ENCODE data around the gene MCM3AP.

DNA sequence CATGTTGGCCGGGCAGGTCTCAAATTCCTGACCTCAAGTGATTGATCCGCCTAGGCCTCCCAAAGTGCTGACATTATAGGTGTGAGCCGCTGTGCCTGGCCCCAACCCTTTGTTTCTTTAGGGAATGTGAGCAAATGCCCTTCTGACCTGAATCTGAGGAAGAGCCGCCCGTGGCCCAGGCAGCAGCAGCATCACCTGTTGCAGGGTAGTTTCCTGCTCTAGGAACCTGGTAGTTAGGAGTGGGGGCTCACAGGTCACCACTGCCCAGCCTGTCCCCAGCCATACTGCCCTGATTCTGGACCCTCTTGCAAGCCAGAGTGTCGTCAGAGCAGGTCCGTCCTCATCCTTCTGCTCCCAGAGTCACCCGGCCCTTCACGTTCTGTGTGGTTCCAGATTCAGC lies 13.8 kb upstream of the MCM3AP start:
- TF ChIP-seq, protein P1, sequence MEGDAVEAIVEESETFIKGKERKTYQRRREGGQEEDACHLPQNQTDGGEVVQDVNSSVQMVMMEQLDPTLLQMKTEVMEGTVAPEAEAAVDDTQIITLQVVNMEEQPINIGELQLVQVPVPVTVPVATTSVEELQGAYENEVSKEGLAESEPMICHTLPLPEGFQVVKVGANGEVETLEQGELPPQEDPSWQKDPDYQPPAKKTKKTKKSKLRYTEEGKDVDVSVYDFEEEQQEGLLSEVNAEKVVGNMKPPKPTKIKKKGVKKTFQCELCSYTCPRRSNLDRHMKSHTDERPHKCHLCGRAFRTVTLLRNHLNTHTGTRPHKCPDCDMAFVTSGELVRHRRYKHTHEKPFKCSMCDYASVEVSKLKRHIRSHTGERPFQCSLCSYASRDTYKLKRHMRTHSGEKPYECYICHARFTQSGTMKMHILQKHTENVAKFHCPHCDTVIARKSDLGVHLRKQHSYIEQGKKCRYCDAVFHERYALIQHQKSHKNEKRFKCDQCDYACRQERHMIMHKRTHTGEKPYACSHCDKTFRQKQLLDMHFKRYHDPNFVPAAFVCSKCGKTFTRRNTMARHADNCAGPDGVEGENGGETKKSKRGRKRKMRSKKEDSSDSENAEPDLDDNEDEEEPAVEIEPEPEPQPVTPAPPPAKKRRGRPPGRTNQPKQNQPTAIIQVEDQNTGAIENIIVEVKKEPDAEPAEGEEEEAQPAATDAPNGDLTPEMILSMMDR (IDR thresholded peaks at IDR 0.05 in 2 of 3, conservative IDR thresholded peaks at IDR 0.05 in 1 of 3; ENCODE audit: borderline replicate concordance in 1 of 3, insufficient read depth in 1 of 3, low read depth in 2 of 3, low read length in 2 of 3) = no peak
- TF ChIP-seq POLR2AphosphoS5 (IDR thresholded peaks at IDR 0.05; ENCODE audit: low read depth, low read length) (no peak), EZH2phosphoT487 (IDR thresholded peaks at IDR 0.05; ENCODE audit: borderline replicate concordance) (no peak), CBX3 (IDR thresholded peaks at IDR 0.05; ENCODE audit: low read depth) (no peak), CEBPB (IDR thresholded peaks at IDR 0.05; ENCODE audit: low read depth) (no peak), EZH2 (IDR thresholded peaks at IDR 0.05) (no peak), RAD21 (IDR thresholded peaks at IDR 0.05; ENCODE audit: low read depth) (no peak), SP1 (IDR thresholded peaks at IDR 0.05; ENCODE audit: low read depth) (no peak), POLR2A (IDR thresholded peaks at IDR 0.05; ENCODE audit: borderline replicate concordance, extremely low read depth, insufficient read depth, insufficient read length) (no peak)
- TF ChIP-seq, protein P2, sequence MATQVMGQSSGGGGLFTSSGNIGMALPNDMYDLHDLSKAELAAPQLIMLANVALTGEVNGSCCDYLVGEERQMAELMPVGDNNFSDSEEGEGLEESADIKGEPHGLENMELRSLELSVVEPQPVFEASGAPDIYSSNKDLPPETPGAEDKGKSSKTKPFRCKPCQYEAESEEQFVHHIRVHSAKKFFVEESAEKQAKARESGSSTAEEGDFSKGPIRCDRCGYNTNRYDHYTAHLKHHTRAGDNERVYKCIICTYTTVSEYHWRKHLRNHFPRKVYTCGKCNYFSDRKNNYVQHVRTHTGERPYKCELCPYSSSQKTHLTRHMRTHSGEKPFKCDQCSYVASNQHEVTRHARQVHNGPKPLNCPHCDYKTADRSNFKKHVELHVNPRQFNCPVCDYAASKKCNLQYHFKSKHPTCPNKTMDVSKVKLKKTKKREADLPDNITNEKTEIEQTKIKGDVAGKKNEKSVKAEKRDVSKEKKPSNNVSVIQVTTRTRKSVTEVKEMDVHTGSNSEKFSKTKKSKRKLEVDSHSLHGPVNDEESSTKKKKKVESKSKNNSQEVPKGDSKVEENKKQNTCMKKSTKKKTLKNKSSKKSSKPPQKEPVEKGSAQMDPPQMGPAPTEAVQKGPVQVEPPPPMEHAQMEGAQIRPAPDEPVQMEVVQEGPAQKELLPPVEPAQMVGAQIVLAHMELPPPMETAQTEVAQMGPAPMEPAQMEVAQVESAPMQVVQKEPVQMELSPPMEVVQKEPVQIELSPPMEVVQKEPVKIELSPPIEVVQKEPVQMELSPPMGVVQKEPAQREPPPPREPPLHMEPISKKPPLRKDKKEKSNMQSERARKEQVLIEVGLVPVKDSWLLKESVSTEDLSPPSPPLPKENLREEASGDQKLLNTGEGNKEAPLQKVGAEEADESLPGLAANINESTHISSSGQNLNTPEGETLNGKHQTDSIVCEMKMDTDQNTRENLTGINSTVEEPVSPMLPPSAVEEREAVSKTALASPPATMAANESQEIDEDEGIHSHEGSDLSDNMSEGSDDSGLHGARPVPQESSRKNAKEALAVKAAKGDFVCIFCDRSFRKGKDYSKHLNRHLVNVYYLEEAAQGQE (IDR thresholded peaks at IDR 0.05; ENCODE audit: low read depth) = no peak
- TF ChIP-seq, protein P3, sequence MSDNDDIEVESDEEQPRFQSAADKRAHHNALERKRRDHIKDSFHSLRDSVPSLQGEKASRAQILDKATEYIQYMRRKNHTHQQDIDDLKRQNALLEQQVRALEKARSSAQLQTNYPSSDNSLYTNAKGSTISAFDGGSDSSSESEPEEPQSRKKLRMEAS (IDR thresholded peaks at IDR 0.05) = no peak
